GM18907 (cell line): ENCODE measurements around the gene OR52M1.

Experiments used
- ATAC-seq: cut with Tn5 transposase; IDR thresholded peaks from one replicate; pipeline ENCODE4 v1.9.1; 2021; ENCODE audit warnings: mild to moderate bottlenecking, moderate library complexity; ENCODE audit not compliant: unreplicated experiment

Gene OR52M1

GRCh38 chr11:4565371-4565770 is 20.4 kb downstream of the OR52M1 start:
- ATAC-seq: no peak

- no peak for ATAC-seq
Observed at GRCh38 chr11:4569075-4569474, 24.1 kb downstream of the OR52M1 start.

- ATAC-seq: no peak
Observed at GRCh38 chr11:4576880-4577279, 31.9 kb downstream of the OR52M1 start.

DNA sequence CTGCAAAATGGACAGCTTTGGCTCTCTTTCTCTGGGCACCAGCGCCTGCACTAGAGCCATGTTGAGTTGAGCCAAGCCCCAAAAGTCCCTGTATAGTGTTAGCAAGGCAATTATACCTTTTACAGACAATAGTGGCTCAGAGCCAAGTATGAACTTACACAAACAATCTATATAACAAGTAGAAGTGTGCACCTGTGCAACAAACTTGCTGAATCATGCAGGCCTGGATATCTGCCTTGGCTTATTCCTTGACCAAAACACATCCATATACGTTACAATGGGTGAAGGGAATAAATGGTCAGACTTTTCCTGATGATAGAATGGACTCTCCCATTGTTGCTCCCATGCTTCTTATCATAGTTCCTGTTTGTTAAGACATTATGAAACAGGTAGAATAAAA is 32.8 kb downstream of the OR52M1 start:
- ATAC-seq: no peak

DNA sequence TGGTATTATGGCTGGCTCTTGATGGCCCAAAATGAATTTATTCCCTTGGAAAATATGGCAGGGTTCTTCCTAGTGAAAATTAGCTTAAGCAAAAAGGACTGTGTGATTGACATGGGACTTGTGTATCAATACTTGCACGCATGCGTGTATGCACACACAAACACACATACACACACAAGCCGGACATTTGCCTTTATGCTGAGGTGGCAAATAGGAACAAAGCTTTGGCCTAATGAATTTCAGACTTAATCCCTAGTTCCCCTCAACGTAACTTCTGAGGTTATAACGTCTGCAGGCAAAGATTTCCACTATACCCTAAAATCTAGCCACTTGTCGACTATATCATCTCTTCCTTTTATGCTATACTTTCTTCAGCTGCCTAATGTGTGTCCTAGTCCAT is 33.6 kb downstream of the OR52M1 start:
- ATAC-seq: no peak

GRCh38 chr11:4580124-4580523 is 35.1 kb downstream of the OR52M1 start:
- no peak for ATAC-seq

GRCh38 chr11:4581443-4581842 is 36.5 kb downstream of the OR52M1 start, which contains the start of gene OR52I2:
Gene OR52I2, plus strand, starts transcription at chr11:4581743.
- no peak for ATAC-seq

GRCh38 chr11:4589017-4589416 is 44.0 kb downstream of the OR52M1 start:
- ATAC-seq: no peak

DNA sequence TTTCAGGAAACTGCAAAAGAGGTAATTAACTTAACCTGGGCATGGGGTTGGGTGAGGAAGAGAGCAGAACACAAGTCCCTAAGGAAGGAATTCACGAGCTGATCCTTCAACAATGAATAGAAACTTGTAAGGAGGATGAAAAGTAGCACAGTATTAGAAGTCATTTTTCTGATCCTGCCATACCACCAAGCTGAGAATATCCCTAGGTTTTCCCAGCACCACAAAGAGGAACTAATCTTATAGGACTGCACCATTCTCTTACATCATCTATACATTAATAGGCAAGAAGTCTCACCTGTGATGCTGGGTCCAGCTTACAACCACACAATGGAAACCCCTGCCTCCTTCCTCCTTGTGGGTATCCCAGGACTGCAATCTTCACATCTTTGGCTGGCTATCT is 48.7 kb downstream of the OR52M1 start, which contains the start of gene OR52I1:
Gene OR52I1 (plus strand): TSS at position 301 of the 400 bp plus-strand sequence. CDS start 0 bp downstream, at position 301.
- no peak for ATAC-seq
